Measurements from ENCODE around the gene TNFRSF18.

TNFRSF18 gene

DNA sequence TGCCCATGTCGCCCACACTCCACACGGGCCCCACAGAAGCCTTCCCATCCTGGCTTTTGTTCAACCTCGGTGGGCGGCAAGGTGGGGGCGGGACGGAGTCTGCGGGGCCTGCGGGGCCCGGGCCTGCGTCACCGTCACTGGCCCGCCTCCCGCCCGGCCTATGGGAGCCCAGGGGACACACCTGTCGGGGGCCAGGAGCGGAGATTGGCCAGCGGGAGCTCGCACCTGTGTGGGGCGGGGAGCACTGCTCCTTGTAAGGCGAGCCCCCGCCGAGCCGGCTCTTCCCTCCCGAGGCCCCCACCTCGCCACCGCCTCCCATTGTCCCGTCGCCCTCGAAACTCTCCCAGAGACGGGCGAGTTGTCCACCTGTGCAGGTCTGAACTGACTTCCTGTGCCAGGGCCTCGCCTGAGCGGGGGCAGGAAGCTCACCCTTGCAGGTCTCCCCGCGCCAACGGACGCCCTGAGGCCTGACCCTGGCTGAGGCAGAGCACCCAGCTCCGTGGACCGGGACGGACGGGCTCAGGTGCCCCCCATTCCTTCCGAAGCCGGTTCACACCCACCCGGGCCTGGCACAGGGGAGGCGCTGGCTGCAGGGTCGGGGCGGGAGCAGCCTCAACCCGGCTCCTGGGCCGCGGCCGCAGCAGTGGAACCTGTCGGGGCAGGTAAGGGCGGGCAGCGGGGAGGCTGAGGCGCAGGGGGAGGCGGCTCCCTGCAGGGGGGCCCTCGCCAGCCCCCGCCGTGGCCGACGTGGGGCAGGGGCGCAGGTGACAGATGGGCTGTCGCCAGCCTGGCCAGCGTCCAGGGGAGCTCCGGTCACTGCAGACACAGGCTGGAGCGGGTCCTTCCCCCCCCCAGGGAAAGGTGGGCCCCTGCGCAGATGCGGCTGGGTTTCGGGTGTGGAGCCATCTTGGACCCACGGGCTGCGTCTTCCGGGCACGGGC lies 43.5 kb downstream of the TNFRSF18 start:
- DNase-seq = no peak

DNA sequence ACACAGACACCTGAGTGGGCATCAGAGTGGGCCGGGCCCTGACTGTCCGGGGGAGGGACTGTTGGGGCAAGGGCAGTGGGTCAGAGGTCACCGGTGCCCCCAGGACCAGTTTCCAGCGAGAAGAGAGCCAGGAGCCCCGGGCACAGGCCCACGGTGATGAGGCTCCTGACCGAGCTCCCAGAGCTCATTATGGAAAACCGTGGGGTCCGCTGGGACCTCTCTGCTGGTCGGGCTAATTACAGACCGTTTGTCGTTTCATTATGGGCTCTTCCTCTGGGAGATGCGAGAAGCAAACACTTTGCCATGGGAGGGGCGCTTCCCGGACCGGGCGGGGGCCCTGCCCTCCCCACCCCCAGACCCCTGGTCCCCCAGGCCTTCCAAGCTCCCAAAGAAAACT lies 44.7 kb downstream of the TNFRSF18 start:
- DNase-seq = no peak

- DNase-seq = no peak
These were observed 45.2 kb downstream of the TNFRSF18 start for GRCh38 chr1:1161078-1161682.

- DNase-seq = no peak
These were observed 46.0 kb downstream of the TNFRSF18 start for GRCh38 chr1:1160281-1160930.

- DNase-seq = peak; percentile 28
These were observed 48.3 kb downstream of the TNFRSF18 start for GRCh38 chr1:1157914-1158710.

GRCh38 chr1:1157426-1157913 lies 48.9 kb downstream of the TNFRSF18 start:
- DNase-seq = peak; percentile 43

GRCh38 chr1:1157033-1157365 lies 49.4 kb downstream of the TNFRSF18 start:
- DNase-seq = no peak

DNA sequence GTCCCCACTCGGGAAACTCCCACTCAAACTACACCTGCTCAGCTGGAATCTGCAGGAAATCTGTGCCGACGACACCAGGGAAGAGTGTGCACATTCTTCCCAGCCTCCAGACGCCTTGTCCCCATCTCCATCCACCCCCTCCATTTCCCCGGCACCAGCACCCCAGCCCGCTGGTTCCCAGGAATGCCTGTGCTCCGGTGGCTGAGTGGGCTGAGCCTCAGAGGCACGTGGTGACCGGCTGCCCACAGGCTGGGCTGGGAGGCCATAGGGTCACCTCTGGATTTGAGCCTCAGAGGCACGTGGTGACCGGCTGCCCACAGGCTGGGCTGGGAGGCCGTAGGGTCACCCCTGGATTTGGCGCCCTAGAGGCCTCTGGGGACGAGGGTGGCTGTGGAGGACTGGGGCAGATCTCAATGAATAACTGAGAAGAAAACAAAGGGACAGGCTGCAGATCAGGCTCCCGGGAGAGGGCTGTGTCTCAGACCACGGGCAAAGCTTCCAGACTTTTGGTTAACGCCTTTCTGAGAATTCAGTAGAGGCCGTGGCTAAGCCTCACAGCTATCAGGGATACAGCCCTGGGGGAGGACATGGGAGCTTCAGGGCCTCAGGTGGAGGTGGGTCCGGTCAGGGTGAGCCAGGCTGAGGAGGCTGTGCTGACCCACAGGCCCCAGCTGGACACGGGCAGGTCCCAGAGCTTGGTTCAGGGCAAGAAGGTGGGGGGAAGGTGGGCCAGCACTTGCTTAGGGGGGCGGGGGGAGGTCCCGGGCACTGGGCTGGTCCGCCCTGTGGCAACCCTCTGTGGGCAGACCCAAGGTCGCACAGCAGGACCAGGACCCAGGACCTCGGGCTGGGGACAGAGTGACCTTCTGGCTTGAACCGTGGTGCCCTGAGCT lies 50.0 kb downstream of the TNFRSF18 start:
- no peak for DNase-seq

DNA sequence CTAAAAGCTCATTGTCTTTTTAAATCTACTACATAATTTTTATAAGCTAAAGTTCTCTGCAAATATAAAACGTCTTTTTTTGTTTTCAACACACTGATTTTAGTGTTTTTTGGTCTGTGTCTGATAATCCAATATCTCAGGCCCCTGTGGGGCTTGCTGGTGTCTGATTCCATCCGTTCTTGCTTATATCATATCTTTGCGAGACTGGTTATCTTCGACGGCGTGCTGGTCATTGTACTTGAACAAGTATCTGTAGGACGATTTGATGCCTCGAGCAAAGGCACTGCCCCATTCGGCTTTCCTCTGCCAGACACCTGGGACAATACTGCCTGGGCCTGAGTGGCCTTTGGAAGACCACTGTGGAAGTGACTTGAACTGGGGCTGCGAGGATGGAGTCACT lies 51.1 kb downstream of the TNFRSF18 start:
- DNase-seq = no peak

- DNase-seq = no peak
These were observed 52.5 kb downstream of the TNFRSF18 start for GRCh38 chr1:1153874-1154273.

Measured in activated gamma-delta T cell treated with Interleukin-2 at 50 U/mL for 16 hours (primary cell).